HG03439 (cell line): ENCODE results near the gene NKD2.
"Not testable (repeated sequence)": the region's sequence is repeated elsewhere in the genome, so short reads cannot be mapped to it uniquely, and the experiment has no call there.

Experiments used
- ATAC-seq: cut with Tn5 transposase; IDR thresholded peaks from one replicate; pipeline ENCODE4 v1.9.1; 2021; ENCODE audit warnings: mild to moderate bottlenecking, moderate library complexity; ENCODE audit not compliant: unreplicated experiment

NKD2 gene

GRCh38 chr5:1012313-1012841 lies 3.8 kb downstream of the NKD2 start:
- ATAC-seq: no peak

- no peak for ATAC-seq
Measured at GRCh38 chr5:1012900-1013237, 4.3 kb downstream of the NKD2 start.

DNA sequence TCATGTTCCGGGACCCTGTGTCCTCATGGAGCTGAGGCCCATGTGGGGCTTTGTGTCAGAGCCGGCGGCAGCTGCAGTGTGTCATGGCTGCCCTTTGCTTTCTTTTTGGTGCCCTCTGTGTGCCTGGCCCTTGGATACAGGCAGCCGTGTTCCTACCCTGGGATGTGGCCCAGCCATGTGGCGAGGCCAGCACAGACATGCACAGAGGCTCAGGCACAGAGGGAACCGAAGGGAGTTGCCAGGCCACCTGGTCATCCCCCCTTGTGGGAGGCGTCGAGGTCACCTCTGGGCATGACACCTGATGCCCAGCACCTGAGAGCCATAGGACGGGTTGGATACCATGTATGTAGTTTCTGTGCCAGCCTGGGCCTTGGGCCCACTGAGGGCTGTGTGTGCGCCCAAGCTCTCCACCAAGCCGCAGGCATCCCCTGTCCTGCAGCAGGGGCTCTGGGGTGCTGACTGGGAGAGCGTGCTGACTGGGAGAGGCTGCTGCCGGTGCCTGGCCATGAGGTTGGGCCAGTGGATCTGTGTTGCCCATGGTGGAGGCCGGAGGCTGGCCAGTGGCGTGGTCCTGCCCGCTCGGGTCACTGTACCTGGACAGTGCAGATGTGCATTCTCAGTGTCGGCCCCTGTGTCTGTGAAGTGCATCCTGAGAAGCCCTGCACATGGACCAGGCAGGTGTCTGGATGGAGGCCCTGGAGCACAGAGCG lies 4.8 kb downstream of the NKD2 start:
- no peak for ATAC-seq

DNA sequence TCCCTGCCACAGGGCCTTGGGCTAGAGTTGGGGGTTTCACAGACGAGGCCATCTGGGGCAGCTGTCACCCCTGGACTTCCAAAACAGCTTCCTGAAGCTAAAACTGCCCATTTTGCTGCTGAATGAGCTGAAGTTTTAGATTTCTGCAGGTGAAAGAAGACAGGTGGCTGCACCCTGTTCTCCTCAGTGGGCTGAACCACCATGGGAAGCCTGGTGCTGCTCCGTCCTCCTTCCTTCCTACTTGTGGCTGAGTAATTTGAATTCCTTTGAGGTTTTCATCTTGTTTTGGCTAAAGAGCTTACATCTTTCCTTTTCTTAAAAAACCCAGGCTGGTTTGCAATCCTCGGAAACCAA lies 5.3 kb downstream of the NKD2 start:
- no peak for ATAC-seq

DNA sequence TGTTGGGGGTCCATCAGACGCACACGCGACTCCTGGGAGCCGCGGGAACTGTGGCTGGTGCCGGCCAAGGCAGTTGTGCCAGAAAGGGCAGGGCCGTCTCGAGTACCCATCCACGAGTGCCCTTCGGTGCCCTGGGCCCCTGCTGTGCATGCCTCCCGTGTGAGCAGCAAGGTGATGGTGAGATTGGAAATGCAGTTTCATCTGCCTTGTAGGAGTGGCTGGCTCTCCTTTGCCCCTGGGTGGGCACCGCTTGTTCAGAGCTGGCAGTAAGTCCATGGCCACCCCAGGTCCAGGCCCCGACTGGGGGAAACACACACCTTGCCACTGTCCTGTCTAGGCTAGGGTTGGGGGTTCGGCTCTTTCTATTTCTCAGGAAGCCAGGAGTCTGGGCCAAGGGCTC lies 5.7 kb downstream of the NKD2 start:
- ATAC-seq: no peak

DNA sequence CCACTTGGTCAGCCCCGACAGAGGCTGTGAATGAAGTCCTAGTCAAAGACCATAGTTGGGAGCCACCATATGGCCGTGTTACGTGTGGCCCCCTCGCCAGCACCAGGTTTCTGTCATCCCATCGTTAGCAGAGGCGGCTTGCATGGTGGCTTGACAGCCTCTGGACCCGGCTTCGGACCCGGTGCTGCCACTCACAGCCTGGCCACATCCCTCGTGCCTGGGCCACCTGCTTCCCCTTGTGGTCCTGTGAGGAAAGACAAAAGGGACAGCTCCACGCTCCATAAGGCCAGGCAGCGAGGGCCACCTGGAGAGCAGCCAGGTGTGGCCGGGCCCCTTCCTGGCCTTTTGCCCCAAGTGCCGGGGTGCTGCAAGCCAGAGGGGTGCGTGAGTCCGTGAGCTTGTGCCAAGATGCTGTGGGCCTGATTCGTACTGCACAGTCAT lies 6.2 kb downstream of the NKD2 start:
- ATAC-seq: no peak

GRCh38 chr5:1015507-1015906 lies 6.9 kb downstream of the NKD2 start:
- ATAC-seq: no peak

DNA sequence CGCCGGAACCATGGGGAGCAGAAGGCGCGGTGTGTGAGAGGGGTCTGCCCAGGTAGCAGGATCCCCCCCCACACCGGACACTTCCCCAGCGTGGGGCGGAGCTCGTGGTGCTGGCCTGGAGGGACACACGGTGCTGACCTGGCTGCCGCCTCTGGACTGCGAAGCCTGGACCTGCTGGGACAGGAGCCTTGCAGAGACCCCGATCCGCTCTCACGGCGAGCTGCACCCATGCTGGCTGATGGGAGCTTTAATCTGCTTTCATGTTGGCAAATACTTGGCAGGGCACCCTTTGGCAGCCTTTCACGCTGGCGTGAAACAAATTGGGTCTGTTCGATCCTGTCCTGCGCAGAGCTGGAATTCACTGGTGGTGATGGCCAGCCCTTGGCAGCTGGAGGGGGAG lies 7.4 kb downstream of the NKD2 start:
- no peak for ATAC-seq

DNA sequence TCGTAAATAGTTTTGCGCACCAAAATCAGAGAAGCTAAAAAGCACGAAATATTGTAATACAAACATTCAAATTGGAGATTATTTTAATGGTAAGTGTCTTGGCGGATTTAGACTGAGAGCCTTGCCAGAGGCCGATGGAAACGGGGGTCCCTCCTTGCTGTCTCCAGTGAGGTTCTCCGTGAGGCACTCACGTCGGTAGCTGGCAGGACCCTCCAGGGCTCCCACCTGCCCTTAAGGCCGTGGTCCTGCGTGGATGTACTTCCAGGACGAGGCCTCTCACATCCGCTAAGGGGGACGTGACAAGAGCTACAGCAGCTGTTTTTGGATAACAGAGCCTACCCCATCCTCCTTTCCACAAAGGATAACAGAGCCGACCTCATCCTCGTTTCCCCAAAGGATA lies 7.9 kb downstream of the NKD2 start:
- ATAC-seq: no peak

DNA sequence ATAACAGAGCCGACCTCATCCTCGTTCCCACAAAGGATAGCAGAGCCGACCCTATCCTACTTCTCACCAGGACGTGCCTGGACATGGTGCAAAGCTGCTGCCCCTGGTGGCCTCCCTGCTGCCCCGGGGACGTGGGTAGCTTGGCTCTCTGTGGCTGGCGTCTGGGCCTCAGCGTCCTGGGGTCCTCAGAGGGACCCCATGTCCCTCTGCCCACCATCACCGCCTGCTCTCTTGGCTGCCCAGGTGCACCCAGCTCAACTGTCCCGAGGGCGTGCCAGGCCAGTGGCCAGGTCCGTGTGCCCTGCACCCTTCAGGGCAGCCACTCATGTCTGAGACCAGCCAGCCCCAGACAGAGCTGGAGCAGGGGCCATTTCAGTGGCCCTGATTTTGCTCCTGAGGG lies 8.5 kb downstream of the NKD2 start:
- no peak for ATAC-seq

DNA sequence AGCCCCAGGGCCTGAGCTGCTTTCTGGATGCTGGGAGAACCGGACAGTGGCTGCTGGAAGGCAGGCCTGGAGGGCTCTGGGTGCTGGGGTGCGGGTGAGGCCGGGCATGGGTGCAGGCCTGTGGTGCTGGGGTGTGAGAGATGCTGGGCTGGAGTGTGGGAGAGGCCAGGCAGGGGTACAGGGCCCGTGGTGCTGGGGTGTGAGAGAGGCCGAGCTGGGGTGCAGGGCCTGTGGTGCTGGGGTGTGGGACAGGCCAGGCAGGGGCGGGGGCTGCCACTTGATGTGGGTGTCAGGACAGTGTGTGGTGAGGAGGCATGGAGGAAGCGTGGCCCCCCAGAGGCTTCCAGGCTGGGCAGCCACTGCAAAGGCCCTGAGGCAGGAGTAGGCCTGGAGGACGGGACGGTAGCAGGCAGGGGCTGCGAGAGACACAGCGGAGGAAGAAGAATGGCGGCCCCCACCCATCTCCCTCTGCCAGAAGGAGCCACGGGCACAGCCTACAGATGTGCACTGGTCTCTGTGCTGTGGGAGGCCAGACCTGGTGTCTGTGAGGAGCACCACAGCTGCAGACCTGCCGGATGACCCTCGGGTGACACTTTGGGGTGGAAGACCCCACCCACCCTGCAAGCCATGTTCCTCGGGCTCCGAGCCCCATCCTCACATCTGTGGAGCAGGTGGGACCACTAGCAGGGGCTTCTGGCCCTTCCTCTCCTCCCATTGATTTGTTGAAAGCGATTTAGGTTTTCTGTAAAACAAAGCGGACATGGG lies 9.3 kb downstream of the NKD2 start:
- ATAC-seq: no peak

DNA sequence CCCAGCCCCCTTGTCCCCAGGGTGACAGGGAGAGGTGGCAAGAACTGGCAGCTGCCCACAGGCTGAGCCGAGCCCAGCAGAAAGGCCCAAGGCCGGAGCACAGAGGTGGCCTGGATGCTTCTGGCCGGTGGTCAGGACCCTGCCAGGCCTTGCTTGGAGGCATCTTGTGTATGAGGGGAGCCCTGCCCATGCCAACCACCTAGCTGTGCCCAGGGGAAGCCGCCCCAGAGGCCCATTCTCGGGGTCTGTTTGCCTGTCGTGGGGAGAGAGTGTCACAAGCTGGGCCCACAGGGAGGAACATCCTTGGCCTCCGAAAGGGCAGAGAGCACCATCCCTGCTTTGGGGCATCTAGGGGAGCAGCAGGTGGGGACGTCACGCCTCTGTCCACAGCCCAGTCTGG lies 10.0 kb downstream of the NKD2 start:
- no peak for ATAC-seq

DNA sequence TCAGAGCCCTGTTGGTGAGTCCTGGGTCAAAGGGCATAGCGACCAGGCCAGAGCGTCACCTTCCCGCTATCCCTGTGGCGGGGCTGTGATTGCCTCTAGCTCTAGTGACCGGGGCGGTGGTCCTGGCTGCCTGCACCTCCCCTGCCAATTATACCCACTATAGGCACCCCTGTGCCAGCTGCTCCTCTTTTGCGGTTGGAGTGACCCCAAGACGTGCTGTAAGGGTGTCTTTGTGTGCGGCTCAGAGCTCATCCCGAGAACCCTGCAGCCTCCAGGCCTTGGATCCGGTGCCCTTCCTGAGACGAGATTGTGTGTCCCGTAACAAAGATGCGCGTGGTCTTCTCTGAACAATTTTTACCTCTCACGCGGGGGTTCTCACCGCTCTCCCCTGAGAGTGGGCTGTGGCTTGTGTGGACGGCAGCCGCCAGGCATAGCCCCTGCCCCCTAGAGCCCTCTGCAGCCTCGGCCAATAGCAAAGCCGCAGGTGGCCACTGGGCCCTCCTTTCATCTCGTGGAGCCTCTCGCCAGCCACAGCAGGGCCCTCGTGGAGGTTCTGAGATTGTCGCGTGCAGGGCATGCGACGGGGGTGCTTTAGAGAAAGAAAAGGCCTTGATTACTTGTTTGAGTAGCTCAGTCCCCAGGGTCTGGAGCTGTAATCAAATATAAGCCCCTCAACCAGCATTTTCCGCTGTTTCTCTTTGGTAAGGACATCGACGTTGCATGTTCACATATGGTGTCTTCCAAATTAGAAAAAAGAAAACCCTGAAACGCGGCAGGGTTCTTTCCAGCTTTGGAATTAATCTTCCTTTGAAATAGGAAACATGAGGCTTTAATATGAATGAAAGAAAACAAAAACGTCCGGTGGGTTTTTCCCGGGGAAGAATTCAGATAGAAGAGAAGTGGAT lies 10.7 kb downstream of the NKD2 start:
- ATAC-seq: no peak

- ATAC-seq: no peak
Measured at GRCh38 chr5:1020452-1020961, 11.9 kb downstream of the NKD2 start.

DNA sequence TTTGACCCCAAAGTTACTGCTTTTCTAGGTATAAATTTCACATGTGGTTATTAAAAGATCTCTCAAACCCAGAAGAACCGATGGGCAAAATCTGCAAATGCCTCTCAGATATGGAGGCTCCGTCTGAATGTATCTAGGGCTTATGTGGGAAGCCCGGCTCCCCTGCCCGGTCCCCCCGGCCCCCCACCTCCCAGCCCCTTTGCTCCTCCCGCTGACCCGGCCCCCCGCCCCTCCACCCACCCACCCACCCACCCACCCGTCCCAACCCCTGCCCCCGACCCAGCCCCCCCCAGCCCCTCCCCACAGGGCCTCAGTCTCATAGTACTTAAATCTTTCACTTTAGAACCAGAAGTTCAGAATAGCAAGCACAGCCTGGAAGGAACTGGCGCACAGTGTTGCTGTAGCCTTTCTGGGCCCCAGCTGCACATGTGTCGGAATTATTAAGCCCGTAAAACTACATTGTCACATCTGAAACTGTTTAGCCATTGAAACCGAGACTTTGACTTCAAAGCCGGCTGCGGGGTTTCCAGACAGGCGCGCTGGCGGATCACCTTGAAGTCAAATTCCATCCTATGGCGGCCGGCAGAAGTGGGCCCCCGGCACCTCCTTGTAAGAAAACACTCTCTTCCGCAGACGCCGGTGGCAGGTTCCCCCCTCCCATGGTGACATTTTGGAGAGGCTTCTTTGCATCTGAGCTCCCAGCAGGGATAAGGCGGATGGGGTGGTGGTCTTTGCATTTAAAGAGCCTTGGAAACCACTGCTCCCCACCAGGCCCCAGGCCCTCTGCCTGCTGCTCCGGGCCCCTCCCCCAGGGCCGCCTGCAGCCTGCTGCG lies 12.8 kb downstream of the NKD2 start:
- ATAC-seq: no peak

DNA sequence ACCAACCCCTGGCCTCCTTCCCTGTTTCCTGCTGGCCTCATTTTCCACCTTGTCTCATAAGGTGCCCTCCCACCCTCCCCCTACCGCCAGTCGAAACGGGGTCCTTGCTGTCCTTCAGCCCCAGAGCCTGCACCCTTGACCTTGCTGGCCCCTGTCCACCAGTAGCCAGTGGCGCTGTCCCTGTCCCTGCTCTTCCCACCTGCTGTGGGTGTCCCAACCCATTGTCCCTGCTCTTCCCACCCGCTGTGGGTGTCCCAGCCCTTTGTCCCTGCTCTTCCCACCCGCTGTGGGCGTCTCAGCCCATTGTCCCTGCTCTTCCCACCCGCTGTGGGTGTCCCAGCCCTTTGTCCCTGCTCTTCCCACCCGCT lies 13.4 kb downstream of the NKD2 start:
- not testable (repeated sequence) for ATAC-seq

GRCh38 chr5:1026700-1027621 lies 18.4 kb downstream of the NKD2 start:
- no peak for ATAC-seq

DNA sequence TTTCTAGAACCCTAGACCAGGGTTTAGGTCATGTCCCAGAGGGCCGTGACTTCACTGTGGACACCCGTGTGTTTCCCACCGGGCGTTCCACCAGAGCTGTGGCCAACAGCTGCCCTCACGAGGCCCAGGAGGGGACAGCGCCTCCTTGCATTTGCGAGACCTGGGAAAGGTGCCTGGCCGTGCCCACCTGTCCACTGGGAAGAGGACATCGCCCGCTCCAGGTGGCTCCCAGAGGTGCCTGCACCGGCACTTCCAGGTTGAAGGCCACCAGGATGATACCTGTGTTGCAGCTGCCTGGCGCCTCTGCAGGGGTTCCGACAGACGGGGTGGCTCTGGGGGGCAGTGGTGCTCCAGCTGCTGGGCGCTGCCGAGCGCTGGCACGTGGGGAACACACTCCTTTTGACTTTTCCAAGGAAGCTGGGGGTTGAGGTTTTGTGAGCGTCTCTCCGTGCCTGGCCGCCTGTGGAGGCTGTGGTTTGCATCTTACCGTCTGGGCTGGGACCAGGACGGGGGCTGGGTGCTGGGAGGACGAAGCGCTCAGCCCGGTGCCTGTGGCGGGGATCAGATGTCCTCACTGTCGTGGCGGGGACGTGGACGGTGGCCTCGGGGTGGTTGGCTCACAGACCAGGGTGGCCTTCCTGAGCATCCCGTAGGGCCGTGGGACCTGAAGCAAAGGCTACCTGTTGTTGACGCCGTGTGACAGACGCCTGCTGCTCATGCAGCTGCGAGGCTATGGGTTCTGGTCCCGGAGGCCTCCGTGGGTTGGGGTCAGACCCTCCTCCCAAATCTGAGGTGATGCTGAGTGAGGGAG lies 19.2 kb downstream of the NKD2 start:
- ATAC-seq: no peak
